Common myeloid progenitor, CD34-positive (primary cell): ENCODE results near the gene USP17L30.
A peak's percentile ranks its signal among the peaks of the same experiment; 100 is the strongest.
"Not testable (repeated sequence)": the region's sequence is repeated elsewhere in the genome, so short reads cannot be mapped to it uniquely, and the experiment has no call there.

Source experiments
- CTCF ChIA-PET: fragments of 350-600 bp; sonication (Branson Sonifier 250); formaldehyde crosslinking; loops from one replicate; lab custom pipeline; 2021; ENCODE audit warnings: antibody characterized with exemption; lab: Charles Lee
- POLR2A ChIA-PET: fragments of 350-600 bp; sonication (Branson Sonifier 250); formaldehyde crosslinking; loops from one replicate; lab custom pipeline; 2021; ENCODE audit warnings: antibody characterized with exemption; lab: Charles Lee
- DNase-seq, 3 donors: peaks; one replicate each; pipeline versions ENCODE4 v3.0.0 to v3.0.0-alpha.2; 2013
- H3K27ac ChIP-seq, 2 experiments: 1 replicate in 1 of 2; 2 replicates in 1 of 2; pipeline ENCODE4 v1.7.0; 2013; ENCODE audit warnings: inconsistent platforms in 2 of 2, low read length in 2 of 2, mild to moderate bottlenecking in 2 of 2, low read depth in 1 of 2, moderate library complexity in 1 of 2; ENCODE audit not compliant: severe bottlenecking in 2 of 2, insufficient read depth in 1 of 2, poor library complexity in 1 of 2
- H3K27me3 ChIP-seq, 5 experiments: replicated peaks in 2 of 5; 1 replicate in 3 of 5; 2 replicates in 2 of 5; pipeline versions ENCODE4 v1.6.1 to v1.7.0; 2013; ENCODE audit warnings: low read length in 4 of 5, mild to moderate bottlenecking in 2 of 5, moderate library complexity in 2 of 5, inconsistent platforms in 1 of 5; ENCODE audit not compliant: insufficient read depth in 5 of 5, control insufficient read depth in 4 of 5
- H3K36me3 ChIP-seq, 4 experiments: 1 replicate in 2 of 4; 2 replicates in 2 of 4; pipeline versions ENCODE4 v1.6.1 to v1.7.0; 2013; ENCODE audit warnings: low read length in 3 of 4, control low read depth in 1 of 4, mild to moderate bottlenecking in 1 of 4; ENCODE audit not compliant: control insufficient read depth in 4 of 4, insufficient read depth in 4 of 4
- H3K4me1 ChIP-seq, 4 experiments: 1 replicate in 3 of 4; 2 replicates in 1 of 4; pipeline versions ENCODE4 v1.6.1 to v1.7.1; 2013; ENCODE audit warnings: low read length in 3 of 4, mild to moderate bottlenecking in 3 of 4, control low read depth in 1 of 4, inconsistent platforms in 1 of 4, moderate library complexity in 1 of 4; ENCODE audit not compliant: control insufficient read depth in 4 of 4, insufficient read depth in 4 of 4; ENCODE audit errors: control extremely low read depth in 1 of 4
- H3K4me3 ChIP-seq, 7 experiments: 1 replicate in 4 of 7; 2 replicates in 3 of 7; pipeline versions ENCODE4 v1.5.1 to v1.7.0; 2013; ENCODE audit warnings: mild to moderate bottlenecking in 7 of 7, low read length in 6 of 7, moderate library complexity in 6 of 7, inconsistent platforms in 2 of 7, low read depth in 2 of 7, control low read depth in 1 of 7; ENCODE audit not compliant: insufficient read depth in 4 of 7, control insufficient read depth in 1 of 7; ENCODE audit errors: extremely low read depth in 1 of 7
- H3K9me3 ChIP-seq, 5 experiments: 1 replicate in 4 of 5; 2 replicates in 1 of 5; pipeline versions ENCODE4 v1.6.1 to v1.7.1; 2013; ENCODE audit warnings: low read length in 4 of 5, mild to moderate bottlenecking in 2 of 5, inconsistent platforms in 1 of 5, low read depth in 1 of 5, moderate library complexity in 1 of 5; ENCODE audit not compliant: control insufficient read depth in 4 of 5, insufficient read depth in 2 of 5; ENCODE audit errors: control extremely low read depth in 1 of 5
- WGBS: methylation state at CpG from one replicate; pipeline ENCODE4 v1.1.5; 2013; ENCODE audit not compliant: insufficient coverage; 5-methylcytosine and 5-hydroxymethylcytosine counted together

The USP17L30 gene

GRCh38 chr4:9348593-9348992, 14.3 kb upstream of the USP17L30 start, which contains the start of gene USP17L28:
Gene USP17L28, plus strand, starts transcription at chr4:9348893. Its CDS starts 0 bp downstream, at chr4:9348893.
- H3K27ac ChIP-seq, H3K9me3 ChIP-seq, CTCF ChIA-PET, H3K4me1 ChIP-seq, H3K27me3 ChIP-seq, POLR2A ChIA-PET, H3K4me3 ChIP-seq, DNase-seq, H3K36me3 ChIP-seq: not testable (repeated sequence)
- WGBS = no CpG with 5 or more reads among the region's 15 CpGs

- DNase-seq, H3K36me3 ChIP-seq, H3K27me3 ChIP-seq, H3K4me3 ChIP-seq, CTCF ChIA-PET, H3K27ac ChIP-seq, POLR2A ChIA-PET, H3K4me1 ChIP-seq, H3K9me3 ChIP-seq: not testable (repeated sequence)
- no CpG with 5 or more reads among the region's 18 CpGs for WGBS
These were observed 12.1 kb upstream of the USP17L30 start for GRCh38 chr4:9350866-9351265.

GRCh38 chr4:9353338-9353737, 9.6 kb upstream of the USP17L30 start, which contains the start of gene USP17L29:
Gene USP17L29, plus strand, starts transcription at chr4:9353638. Its CDS starts 0 bp downstream, at chr4:9353638.
- WGBS = no CpG with 5 or more reads among the region's 15 CpGs
- CTCF ChIA-PET, H3K4me1 ChIP-seq, H3K4me3 ChIP-seq, POLR2A ChIA-PET, H3K36me3 ChIP-seq, H3K9me3 ChIP-seq, H3K27me3 ChIP-seq, DNase-seq, H3K27ac ChIP-seq: not testable (repeated sequence)

- 100% methylated on average over 1 of the region's 1 CpG for WGBS
- H3K4me1 ChIP-seq, CTCF ChIA-PET, DNase-seq, H3K4me3 ChIP-seq, H3K36me3 ChIP-seq, H3K27me3 ChIP-seq, H3K27ac ChIP-seq, POLR2A ChIA-PET, H3K9me3 ChIP-seq: not testable (repeated sequence)
These were observed 17.0 kb downstream of the USP17L30 start for GRCh38 chr4:9379881-9380280.

- H3K27ac ChIP-seq, H3K36me3 ChIP-seq, CTCF ChIA-PET, H3K27me3 ChIP-seq, H3K9me3 ChIP-seq, POLR2A ChIA-PET, H3K4me1 ChIP-seq: not testable (repeated sequence)
- peak overlapping the region in 5 of 7 experiments; percentile 19 to 77 (median 55) for H3K4me3 ChIP-seq
- 47% methylated on average over 9 of the region's 36 CpGs for WGBS
- peak in 2 of 3 donors; percentile 21 to 58 for DNase-seq
These were observed 18.1 kb downstream of the USP17L30 start for GRCh38 chr4:9381012-9381534.

GRCh38 chr4:9384126-9384525, 21.2 kb downstream of the USP17L30 start:
- Histone ChIP-seq H3K36me3 (no peaks in the 10 kb centered on the region), H3K4me1 (peaks cover 0 to 9% (median 0%) of the 10 kb centered on the region in 4 experiments), H3K27me3 (no peaks in the 10 kb centered on the region), H3K27ac (no peak overlapping the region), H3K9me3 (no peaks in the 10 kb centered on the region), H3K4me3 (no peak overlapping the region)
- 100% methylated on average over 1 of the region's 1 CpG for WGBS
- ChIA-PET CTCF (no interaction called here), POLR2A (no interaction called here)
- peak in 1 of 3 donors; percentile 11 for DNase-seq

GRCh38 chr4:9389001-9389400, 26.1 kb downstream of the USP17L30 start:
- peak overlapping the region in 1 of 7 experiments; percentile 55 for H3K4me3 ChIP-seq
- H3K36me3 ChIP-seq, H3K27ac ChIP-seq, H3K9me3 ChIP-seq, H3K27me3 ChIP-seq, CTCF ChIA-PET, H3K4me1 ChIP-seq, POLR2A ChIA-PET: not testable (repeated sequence)
- 17% methylated on average over 1 of the region's 2 CpGs for WGBS
- DNase-seq = peak; percentile 19 to 89 (median 75)
